HCT116 (cell line): ENCODE measurements around the gene ERMP1. TPM values are rescaled to one million over a fixed set of nuclear protein-coding genes. Genes with fewer than 3 reads are reported as not detected.

Experiments used
- ATAC-seq: fragments of 200-7000 bp; cut with Tn5 transposase; 2 replicates; pipeline ENCODE4 v1.9.1; 2020; ENCODE audit warnings: mild to moderate bottlenecking, moderate library complexity
- BruUV-seq: library from RNA; stranded (reverse); fragments of 400-500 nt; replicated peaks from 2 replicates; lab custom pipeline; 2021; lab: Mats Ljungman, UMichigan
- CTCF ChIA-PET: fragments of 300-600 bp; sonication (Branson Sonifier 250); formaldehyde crosslinking; loops from one replicate; lab custom pipeline; 2021; ENCODE audit warnings: antibody characterized with exemption; lab: Charles Lee
- POLR2A ChIA-PET: fragments of 300-600, 350-600 bp; sonication (Branson Sonifier 250); formaldehyde crosslinking; loops from one replicate; lab custom pipeline; 2021; ENCODE audit warnings: antibody characterized with exemption; lab: Charles Lee
- RAD21 ChIA-PET, 2 experiments: fragments of 300-600 bp; sonication (Branson Sonifier 250); formaldehyde crosslinking; loops; one replicate each; lab custom pipeline; 2023; ENCODE audit warnings: low total read pairs in 2 of 2; ENCODE audit not compliant: uncharacterized antibody in 2 of 2, unreplicated experiment in 2 of 2, low non-redundant PET in 1 of 2; lab: Charles Lee
- DNase-seq: peaks from one replicate; pipeline ENCODE4 v3.0.0-alpha.2; 2010; ENCODE audit warnings: low read depth, low spot score
- H2AFZ ChIP-seq: fragments of 200-600 bp; shearing (Covaris generic), sonication (generic); 2 replicates; pipeline ENCODE4 v1.6.1; 2017; ENCODE audit warnings: low read depth, mixed run types, mixed read lengths, antibody characterized with exemption, low read length; ENCODE audit not compliant: poor library complexity, severe bottlenecking
- H3K27ac ChIP-seq: 2 replicates; pipeline ENCODE4 v1.5.1; 2012; ENCODE audit warnings: low read depth, low read length
- H3K27me3 ChIP-seq: fragments of 200-600 bp; sonication (generic); 2 replicates; pipeline ENCODE4 v1.6.1; 2016; ENCODE audit warnings: mixed run types, low read length, mixed read lengths; ENCODE audit not compliant: insufficient read depth
- H3K36me3 ChIP-seq, 2 experiments: fragments of 200-500 bp in 1 of 2; fragments of 200-600 bp in 1 of 2; sonication (Bioruptor generic) in 1 of 2; sonication (generic) in 1 of 2; 2 replicates each; pipeline versions ENCODE4 v1.5.1 to v1.6.1; 2014 to 2016; ENCODE audit warnings: low read length in 2 of 2, inconsistent platforms in 1 of 2, mixed read lengths in 1 of 2, mixed run types in 1 of 2; ENCODE audit not compliant: insufficient read depth in 2 of 2, control insufficient read depth in 1 of 2
- H3K4me1 ChIP-seq, 2 experiments: fragments of 200-600 bp in 1 of 2; sonication (generic) in 1 of 2; 2 replicates each; pipeline versions ENCODE4 v1.5.1 to v1.6.1; 2012 to 2017; ENCODE audit warnings: low read length in 2 of 2, inconsistent platforms in 1 of 2, mild to moderate bottlenecking in 1 of 2, mixed read lengths in 1 of 2, mixed run types in 1 of 2, moderate library complexity in 1 of 2; ENCODE audit not compliant: insufficient read depth in 2 of 2, control insufficient read depth in 1 of 2
- H3K4me2 ChIP-seq: fragments of 200-600 bp; sonication (generic); 2 replicates; pipeline ENCODE4 v1.6.1; 2017; ENCODE audit warnings: mixed run types, low read length, mixed read lengths
- H3K4me3 ChIP-seq, 2 experiments: fragments of 200-600 bp in 1 of 2; sonication (generic) in 1 of 2; replicated peaks in 1 of 2; 2 replicates each; pipeline ENCODE4 v1.5.1; 2011 to 2016; ENCODE audit warnings: low read length in 2 of 2, control low read depth in 1 of 2, low read depth in 1 of 2, mild to moderate bottlenecking in 1 of 2, mixed read lengths in 1 of 2, mixed run types in 1 of 2
- H3K79me2 ChIP-seq: fragments of 200-600 bp; sonication (generic); 2 replicates; pipeline ENCODE4 v1.6.1; 2017; ENCODE audit warnings: mild to moderate bottlenecking, mixed run types, low read length, moderate library complexity, mixed read lengths; ENCODE audit not compliant: insufficient read depth
- H3K9ac ChIP-seq: fragments of 200-600 bp; sonication (generic); 2 replicates; pipeline ENCODE4 v1.6.1; 2016; ENCODE audit warnings: low read length, mixed read lengths
- H3K9me2 ChIP-seq: fragments of 200-600 bp; sonication (generic), shearing (Covaris generic); 2 replicates; pipeline ENCODE4 v1.6.1; 2017; ENCODE audit warnings: mixed run types, mild to moderate bottlenecking, moderate library complexity; ENCODE audit not compliant: insufficient read depth
- H3K9me3 ChIP-seq, 2 experiments: fragments of 200-500 bp in 1 of 2; fragments of 200-600 bp in 1 of 2; sonication (Bioruptor generic) in 1 of 2; sonication (generic) in 1 of 2; 2 replicates each; pipeline ENCODE4 v1.6.1; 2014 to 2017; ENCODE audit warnings: low read length in 2 of 2, mixed read lengths in 2 of 2, inconsistent platforms in 1 of 2, low read depth in 1 of 2, mild to moderate bottlenecking in 1 of 2, mixed run types in 1 of 2, moderate library complexity in 1 of 2; ENCODE audit not compliant: control insufficient read depth in 1 of 2, insufficient read depth in 1 of 2
- H4K20me1 ChIP-seq: fragments of 200-600 bp; sonication (generic), shearing (Covaris generic); 2 replicates; pipeline ENCODE4 v1.6.1; 2017; ENCODE audit warnings: mixed run types, mild to moderate bottlenecking, moderate library complexity; ENCODE audit not compliant: insufficient read depth
- ATF3 ChIP-seq: IDR thresholded peaks from 2 replicates; pipeline ENCODE4 v1.6.1; 2012
- CBX3 ChIP-seq: IDR thresholded peaks from 2 replicates; pipeline ENCODE4 v1.6.1; 2012; ENCODE audit warnings: low read depth
- CEBPB ChIP-seq: IDR thresholded peaks from 2 replicates; pipeline ENCODE4 v1.6.1; 2012; ENCODE audit warnings: low read depth
- EGR1 ChIP-seq: IDR thresholded peaks from 2 replicates; pipeline ENCODE4 v1.6.1; 2012; ENCODE audit warnings: low read depth
- EZH2 ChIP-seq: fragments of 200-600 bp; sonication (generic); IDR thresholded peaks from 2 replicates; pipeline ENCODE4 v1.6.1; 2017; ENCODE audit warnings: antibody characterized with exemption, mixed run types
- EZH2phosphoT487 ChIP-seq: fragments of 200-600 bp; IDR thresholded peaks from 2 replicates; pipeline ENCODE4 v1.6.1; 2018; ENCODE audit warnings: antibody characterized with exemption, borderline replicate concordance
- FOSL1 ChIP-seq: IDR thresholded peaks from 2 replicates; pipeline ENCODE4 v1.6.1; 2012; ENCODE audit warnings: low read depth
- JUND ChIP-seq: IDR thresholded peaks from 2 replicates; pipeline ENCODE4 v1.6.1; 2012
- MAX ChIP-seq: IDR thresholded peaks from 2 replicates; pipeline ENCODE4 v1.6.1; 2012
- POLR2A ChIP-seq: IDR thresholded peaks from 2 replicates; pipeline ENCODE4 v1.7.0; 2011; ENCODE audit warnings: borderline replicate concordance; ENCODE audit not compliant: insufficient read depth, insufficient read length; ENCODE audit errors: extremely low read depth
- POLR2AphosphoS5 ChIP-seq: IDR thresholded peaks from 2 replicates; pipeline ENCODE4 v1.6.1; 2011; ENCODE audit warnings: mild to moderate bottlenecking, low read depth, low read length, moderate library complexity
- RAD21 ChIP-seq: IDR thresholded peaks from 2 replicates; pipeline ENCODE4 v1.6.1; 2012; ENCODE audit warnings: low read depth, mild to moderate bottlenecking
- SP1 ChIP-seq: IDR thresholded peaks from 2 replicates; pipeline ENCODE4 v1.6.1; 2012; ENCODE audit warnings: low read depth
- SRF ChIP-seq: IDR thresholded peaks from 2 replicates; pipeline ENCODE4 v1.6.1; 2012; ENCODE audit warnings: low read depth
- TCF7L2 ChIP-seq: IDR thresholded peaks from 2 replicates; pipeline ENCODE4 v1.7.0; 2011; ENCODE audit warnings: borderline replicate concordance, inconsistent platforms; ENCODE audit not compliant: insufficient read depth, insufficient read length; ENCODE audit errors: extremely low read depth
- ZBTB33 ChIP-seq: IDR thresholded peaks from 2 replicates; pipeline ENCODE4 v1.6.1; 2011; ENCODE audit warnings: mild to moderate bottlenecking, low read length, moderate library complexity; ENCODE audit not compliant: insufficient replicate concordance; ENCODE audit errors: extremely low read depth
- ZFX ChIP-seq: fragments of 450-650 bp; IDR thresholded peaks from 2 replicates; pipeline ENCODE4 v1.6.1; 2017
- ZNF274 ChIP-seq: fragments of 200-500 bp; sonication (Bioruptor generic); IDR thresholded peaks from 2 replicates; pipeline ENCODE4 v1.6.1; 2014; ENCODE audit warnings: mild to moderate bottlenecking, low read depth, low read length, inconsistent platforms
- intact Hi-C: fragments of 100-400 bp; cut with micrococcal nuclease; formaldehyde crosslinking; loops from 2 replicates; pipeline ENCODE4 v1.10.0; 2022
- total RNA-seq: library from RNA; stranded (reverse); gene quantifications from one replicate; pipeline ENCODE4 v1.2.1, GENCODE V29; 2021; ENCODE audit not compliant: unreplicated experiment
- TF ChIP-seq, protein P1 (sequence below): IDR thresholded peaks from 2 replicates; pipeline ENCODE4 v1.6.1; 2012; ENCODE audit warnings: low read depth
- TF ChIP-seq, protein P2 (sequence below), 3 experiments: fragments of 200-600 bp in 1 of 3; sonication (generic) in 1 of 3; IDR thresholded peaks in 2 of 3; conservative IDR thresholded peaks in 1 of 3; 2 replicates each; pipeline ENCODE4 v1.5.1; 2012 to 2017; ENCODE audit warnings: low read depth in 2 of 3, low read length in 2 of 3, antibody characterized with exemption in 1 of 3, borderline replicate concordance in 1 of 3, control low read depth in 1 of 3, mild to moderate bottlenecking in 1 of 3, mixed read lengths in 1 of 3, mixed run types in 1 of 3, moderate library complexity in 1 of 3; ENCODE audit not compliant: insufficient read depth in 1 of 3

Gene ERMP1
- total RNA-seq, 1 experiment from 2014 or later = 29.9 TPM

GRCh38 chr9:5838884-5839571, 6.1 kb upstream of the ERMP1 start:
- Histone ChIP-seq H3K9ac (peak overlapping the region; percentile 44), H3K9me2 (no peaks in the 10 kb centered on the region), H3K36me3 (no peaks in the 10 kb centered on the region), H3K27ac (peak overlapping the region; percentile 70), H4K20me1 (no peaks in the 10 kb centered on the region), H3K4me2 (peak overlapping the region; percentile 78), H3K4me1 (peaks cover 28 to 33% of the 10 kb centered on the region in 2 experiments), H3K4me3 (no peak overlapping the region), H3K79me2 (no peaks in the 10 kb centered on the region), H3K27me3 (no peaks in the 10 kb centered on the region), H3K9me3 (no peaks in the 10 kb centered on the region), H2AFZ (peak overlapping the region; percentile 55)
- RAD21 ChIA-PET = no interaction called here
- CTCF ChIA-PET = no interaction called here
- peak; percentile 77 for DNase-seq
- peak; percentile 92 for ATAC-seq
- no TSS peak for BruUV-seq
- intact Hi-C loops = no loop called here
- POLR2A ChIA-PET = no interaction called here
- peak; percentile 86 for TF ChIP-seq FOSL1
- TF ChIP-seq, protein P1, sequence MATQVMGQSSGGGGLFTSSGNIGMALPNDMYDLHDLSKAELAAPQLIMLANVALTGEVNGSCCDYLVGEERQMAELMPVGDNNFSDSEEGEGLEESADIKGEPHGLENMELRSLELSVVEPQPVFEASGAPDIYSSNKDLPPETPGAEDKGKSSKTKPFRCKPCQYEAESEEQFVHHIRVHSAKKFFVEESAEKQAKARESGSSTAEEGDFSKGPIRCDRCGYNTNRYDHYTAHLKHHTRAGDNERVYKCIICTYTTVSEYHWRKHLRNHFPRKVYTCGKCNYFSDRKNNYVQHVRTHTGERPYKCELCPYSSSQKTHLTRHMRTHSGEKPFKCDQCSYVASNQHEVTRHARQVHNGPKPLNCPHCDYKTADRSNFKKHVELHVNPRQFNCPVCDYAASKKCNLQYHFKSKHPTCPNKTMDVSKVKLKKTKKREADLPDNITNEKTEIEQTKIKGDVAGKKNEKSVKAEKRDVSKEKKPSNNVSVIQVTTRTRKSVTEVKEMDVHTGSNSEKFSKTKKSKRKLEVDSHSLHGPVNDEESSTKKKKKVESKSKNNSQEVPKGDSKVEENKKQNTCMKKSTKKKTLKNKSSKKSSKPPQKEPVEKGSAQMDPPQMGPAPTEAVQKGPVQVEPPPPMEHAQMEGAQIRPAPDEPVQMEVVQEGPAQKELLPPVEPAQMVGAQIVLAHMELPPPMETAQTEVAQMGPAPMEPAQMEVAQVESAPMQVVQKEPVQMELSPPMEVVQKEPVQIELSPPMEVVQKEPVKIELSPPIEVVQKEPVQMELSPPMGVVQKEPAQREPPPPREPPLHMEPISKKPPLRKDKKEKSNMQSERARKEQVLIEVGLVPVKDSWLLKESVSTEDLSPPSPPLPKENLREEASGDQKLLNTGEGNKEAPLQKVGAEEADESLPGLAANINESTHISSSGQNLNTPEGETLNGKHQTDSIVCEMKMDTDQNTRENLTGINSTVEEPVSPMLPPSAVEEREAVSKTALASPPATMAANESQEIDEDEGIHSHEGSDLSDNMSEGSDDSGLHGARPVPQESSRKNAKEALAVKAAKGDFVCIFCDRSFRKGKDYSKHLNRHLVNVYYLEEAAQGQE = no peak
- no peak for TF ChIP-seq ZFX
- no peak for TF ChIP-seq ATF3
- peak; percentile 28; the same call in 1 of the 2 replicates for TF ChIP-seq POLR2AphosphoS5
- no peak for TF ChIP-seq ZNF274
- TF ChIP-seq, protein P2, sequence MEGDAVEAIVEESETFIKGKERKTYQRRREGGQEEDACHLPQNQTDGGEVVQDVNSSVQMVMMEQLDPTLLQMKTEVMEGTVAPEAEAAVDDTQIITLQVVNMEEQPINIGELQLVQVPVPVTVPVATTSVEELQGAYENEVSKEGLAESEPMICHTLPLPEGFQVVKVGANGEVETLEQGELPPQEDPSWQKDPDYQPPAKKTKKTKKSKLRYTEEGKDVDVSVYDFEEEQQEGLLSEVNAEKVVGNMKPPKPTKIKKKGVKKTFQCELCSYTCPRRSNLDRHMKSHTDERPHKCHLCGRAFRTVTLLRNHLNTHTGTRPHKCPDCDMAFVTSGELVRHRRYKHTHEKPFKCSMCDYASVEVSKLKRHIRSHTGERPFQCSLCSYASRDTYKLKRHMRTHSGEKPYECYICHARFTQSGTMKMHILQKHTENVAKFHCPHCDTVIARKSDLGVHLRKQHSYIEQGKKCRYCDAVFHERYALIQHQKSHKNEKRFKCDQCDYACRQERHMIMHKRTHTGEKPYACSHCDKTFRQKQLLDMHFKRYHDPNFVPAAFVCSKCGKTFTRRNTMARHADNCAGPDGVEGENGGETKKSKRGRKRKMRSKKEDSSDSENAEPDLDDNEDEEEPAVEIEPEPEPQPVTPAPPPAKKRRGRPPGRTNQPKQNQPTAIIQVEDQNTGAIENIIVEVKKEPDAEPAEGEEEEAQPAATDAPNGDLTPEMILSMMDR (IDR thresholded peaks at IDR 0.05 in 2 of 3, conservative IDR thresholded peaks at IDR 0.05 in 1 of 3; ENCODE audit: borderline replicate concordance in 1 of 3, insufficient read depth in 1 of 3, low read depth in 2 of 3, low read length in 2 of 3) = no peak
- TF ChIP-seq EZH2 = no peak
- peak; percentile 80 for TF ChIP-seq MAX
- no peak for TF ChIP-seq ZBTB33
- peak; percentile 82 for TF ChIP-seq JUND
- no peak for TF ChIP-seq POLR2A
- TF ChIP-seq EZH2phosphoT487 = no peak
- TF ChIP-seq CEBPB = peak; percentile 69; the same call in 1 of the 2 replicates
- TF ChIP-seq SP1 = peak; percentile 79
- TF ChIP-seq CBX3 = peak; percentile 62; the same call in 1 of the 2 replicates
- TF ChIP-seq TCF7L2 = no peak
- no peak for TF ChIP-seq SRF
- no peak for TF ChIP-seq EGR1
- 0 out of 2 replicates have a peak, but pooled peaks have one; percentile 13 for TF ChIP-seq RAD21
